WTC11 (cell line): ENCODE results near the gene EHD1.

Source experiments
- FOXP1 ChIP-seq: sonication (generic); formaldehyde crosslinking; IDR thresholded peaks from 2 replicates; pipeline ENCODE4 v1.8.0; 2022; ENCODE audit warnings: missing genetic modification reagents, mild to moderate bottlenecking, moderate library complexity, borderline replicate concordance
- NR1H2 ChIP-seq: sonication (generic); formaldehyde crosslinking; IDR thresholded peaks from 2 replicates; pipeline ENCODE4 v1.9.0; 2021; ENCODE audit warnings: mild to moderate bottlenecking, moderate library complexity, missing genetic modification reagents
- USF2 ChIP-seq: sonication (generic); formaldehyde crosslinking; IDR thresholded peaks from 2 replicates; pipeline ENCODE4 v1.8.1; 2023; ENCODE audit warnings: mild to moderate bottlenecking, missing genetic modification reagents, moderate library complexity
- TF ChIP-seq, protein P1 (sequence below): fragments of 200-600 bp; IDR thresholded peaks from 2 replicates; pipeline ENCODE4 v1.8.0; 2022; ENCODE audit warnings: antibody characterized with exemption

- TF ChIP-seq FOXP1 (no peak), NR1H2 (CRISPR knock-in tag) (no peak), USF2 (CRISPR knock-in tag) (no peak)
- TF ChIP-seq, protein P1, sequence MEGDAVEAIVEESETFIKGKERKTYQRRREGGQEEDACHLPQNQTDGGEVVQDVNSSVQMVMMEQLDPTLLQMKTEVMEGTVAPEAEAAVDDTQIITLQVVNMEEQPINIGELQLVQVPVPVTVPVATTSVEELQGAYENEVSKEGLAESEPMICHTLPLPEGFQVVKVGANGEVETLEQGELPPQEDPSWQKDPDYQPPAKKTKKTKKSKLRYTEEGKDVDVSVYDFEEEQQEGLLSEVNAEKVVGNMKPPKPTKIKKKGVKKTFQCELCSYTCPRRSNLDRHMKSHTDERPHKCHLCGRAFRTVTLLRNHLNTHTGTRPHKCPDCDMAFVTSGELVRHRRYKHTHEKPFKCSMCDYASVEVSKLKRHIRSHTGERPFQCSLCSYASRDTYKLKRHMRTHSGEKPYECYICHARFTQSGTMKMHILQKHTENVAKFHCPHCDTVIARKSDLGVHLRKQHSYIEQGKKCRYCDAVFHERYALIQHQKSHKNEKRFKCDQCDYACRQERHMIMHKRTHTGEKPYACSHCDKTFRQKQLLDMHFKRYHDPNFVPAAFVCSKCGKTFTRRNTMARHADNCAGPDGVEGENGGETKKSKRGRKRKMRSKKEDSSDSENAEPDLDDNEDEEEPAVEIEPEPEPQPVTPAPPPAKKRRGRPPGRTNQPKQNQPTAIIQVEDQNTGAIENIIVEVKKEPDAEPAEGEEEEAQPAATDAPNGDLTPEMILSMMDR, result no peak
Measured at GRCh38 chr11:64810891-64811272, 67.5 kb downstream of the EHD1 start.
